Spleen (tissue), 7 donors: ENCODE measurements around the gene ALG12.

Experiments used
- POLR2A ChIP-seq, 3 donors: fragments of 450-650 bp; IDR thresholded peaks; one replicate each; pipeline ENCODE4 v1.5.1; 2017; ENCODE audit warnings: antibody characterized with exemption in 3 of 3, mild to moderate bottlenecking in 1 of 3
- POLR2AphosphoS5 ChIP-seq, 3 donors: sonication (generic); formaldehyde crosslinking; IDR thresholded peaks; one replicate each; pipeline ENCODE4 v1.5.1; 2017; ENCODE audit warnings: antibody characterized with exemption in 3 of 3
- TF ChIP-seq, protein P1 (sequence below), 11 experiments: fragments of 200-600 bp in 7 of 11; fragments of 450-650 bp in 4 of 11; sonication (generic) in 4 of 11; IDR thresholded peaks in 8 of 11; conservative IDR thresholded peaks in 3 of 11; 1 replicate in 7 of 11; 2 replicates in 4 of 11; pipeline versions ENCODE4 v1.4.0 to v1.8.0; 2016 to 2021; ENCODE audit warnings: antibody characterized with exemption in 11 of 11, inconsistent platforms in 4 of 11, mild to moderate bottlenecking in 1 of 11
- donor health status: DM: no; HTN: no; CAD: no; lungs with moderate emphysema.
- donor health status: DM: no; HTN: no; CAD: no.
- donor health status: DM: no; HTN: no; CAD: no.

DNA sequence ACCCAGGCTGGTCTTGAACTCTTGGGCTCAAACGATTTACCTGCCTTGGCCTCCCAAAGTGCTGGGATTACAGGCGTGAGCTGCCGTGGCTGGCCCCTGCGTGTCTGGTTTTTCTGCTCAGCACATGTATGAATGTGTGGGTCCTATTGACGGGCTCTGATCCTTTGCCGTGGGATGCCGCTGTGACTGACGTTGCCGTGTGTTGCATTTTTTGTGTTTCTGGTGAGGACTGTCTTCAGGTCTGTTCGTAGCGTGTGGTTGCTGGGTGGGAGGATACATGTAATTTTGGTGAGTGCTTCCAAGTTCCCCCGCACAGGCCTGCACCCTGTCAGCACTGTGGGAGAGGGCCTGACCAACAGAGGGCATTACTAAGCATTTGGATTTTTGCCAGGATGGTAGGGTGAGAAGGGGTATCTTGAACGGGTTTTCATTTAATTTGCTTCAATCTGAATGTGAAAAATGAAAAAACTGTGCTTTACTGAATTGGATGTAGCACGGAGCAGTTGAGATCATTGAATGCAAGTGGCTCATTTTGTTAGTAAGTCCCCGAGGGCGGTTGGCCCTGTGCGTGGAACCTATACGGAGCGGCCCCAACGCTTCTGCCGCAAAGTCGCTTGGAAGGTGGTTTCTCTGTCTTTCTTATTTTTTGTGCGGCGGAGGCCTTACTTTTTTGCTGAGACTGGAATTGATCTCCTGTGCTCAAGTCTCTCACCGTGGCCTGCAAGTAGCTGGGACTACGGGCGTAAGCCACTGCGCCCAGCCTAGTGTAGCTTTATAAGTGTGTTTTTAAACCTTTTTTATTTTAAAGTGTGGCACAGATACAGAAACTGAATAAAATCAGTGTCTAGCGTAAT, 56.4 kb downstream of the ALG12 start:
- TF ChIP-seq, protein P1, sequence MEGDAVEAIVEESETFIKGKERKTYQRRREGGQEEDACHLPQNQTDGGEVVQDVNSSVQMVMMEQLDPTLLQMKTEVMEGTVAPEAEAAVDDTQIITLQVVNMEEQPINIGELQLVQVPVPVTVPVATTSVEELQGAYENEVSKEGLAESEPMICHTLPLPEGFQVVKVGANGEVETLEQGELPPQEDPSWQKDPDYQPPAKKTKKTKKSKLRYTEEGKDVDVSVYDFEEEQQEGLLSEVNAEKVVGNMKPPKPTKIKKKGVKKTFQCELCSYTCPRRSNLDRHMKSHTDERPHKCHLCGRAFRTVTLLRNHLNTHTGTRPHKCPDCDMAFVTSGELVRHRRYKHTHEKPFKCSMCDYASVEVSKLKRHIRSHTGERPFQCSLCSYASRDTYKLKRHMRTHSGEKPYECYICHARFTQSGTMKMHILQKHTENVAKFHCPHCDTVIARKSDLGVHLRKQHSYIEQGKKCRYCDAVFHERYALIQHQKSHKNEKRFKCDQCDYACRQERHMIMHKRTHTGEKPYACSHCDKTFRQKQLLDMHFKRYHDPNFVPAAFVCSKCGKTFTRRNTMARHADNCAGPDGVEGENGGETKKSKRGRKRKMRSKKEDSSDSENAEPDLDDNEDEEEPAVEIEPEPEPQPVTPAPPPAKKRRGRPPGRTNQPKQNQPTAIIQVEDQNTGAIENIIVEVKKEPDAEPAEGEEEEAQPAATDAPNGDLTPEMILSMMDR (IDR thresholded peaks at IDR 0.05 in 8 of 11, conservative IDR thresholded peaks at IDR 0.05 in 3 of 11) = no peak
- TF ChIP-seq POLR2AphosphoS5 (IDR thresholded peaks at IDR 0.05) (no peak), POLR2A (IDR thresholded peaks at IDR 0.05) (no peak)
